ENCODE data around the gene PAK1. TPM values are rescaled to one million over a fixed set of nuclear protein-coding genes. Genes with fewer than 3 reads are reported as not detected.

PAK1 gene
- total and polyA plus RNA-seq, 9 of the 15 experiments (the other 6 are each of a cell fraction or from before 2014, with no cell fraction given), result 0.52 to 11.7 (median 1.9) TPM

DNA sequence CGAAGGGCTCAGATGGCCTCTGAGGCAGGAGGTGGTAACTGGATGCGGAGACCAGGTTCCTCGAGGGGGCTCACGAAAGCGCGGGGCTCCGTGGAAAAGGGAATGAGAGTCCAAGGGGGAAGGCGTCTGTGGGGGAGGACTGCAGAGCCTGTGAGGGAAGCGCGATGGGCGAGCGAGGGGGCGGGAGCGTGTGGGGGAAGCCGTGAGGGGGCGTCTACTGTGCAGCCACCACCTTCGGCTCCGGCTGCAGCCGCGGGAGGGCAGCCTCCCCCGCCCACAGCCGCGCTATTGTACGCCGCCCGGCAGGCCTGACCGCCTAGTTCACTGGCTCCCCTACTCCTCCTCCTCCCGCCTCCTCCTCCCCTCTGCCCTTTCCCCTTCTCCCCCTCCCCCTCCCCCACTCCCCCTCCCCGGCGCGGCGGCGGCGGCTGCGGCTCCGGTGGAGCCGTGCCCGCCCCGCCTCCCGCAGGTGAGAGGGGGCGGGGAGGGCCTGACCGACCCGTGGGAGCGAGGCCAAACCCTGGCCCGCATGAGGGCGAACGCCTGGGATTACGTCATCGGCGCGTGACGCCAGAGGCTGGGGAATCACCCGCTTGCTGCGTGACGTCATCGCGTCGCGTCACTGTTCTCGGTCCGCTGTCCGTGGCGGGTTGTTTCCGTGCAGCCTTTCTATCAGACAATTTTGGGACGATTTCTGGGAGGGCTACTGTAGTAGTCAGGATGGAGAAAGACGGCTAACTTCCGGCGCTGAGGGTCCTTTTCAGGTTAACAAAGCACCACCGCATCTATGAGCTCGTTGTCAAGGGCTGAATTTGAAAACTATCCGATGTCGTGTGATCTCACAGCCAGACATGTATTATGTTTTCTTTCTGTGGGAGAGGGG lies at the start of gene PAK1 (continued):
- TF ChIP-seq, protein P1, sequence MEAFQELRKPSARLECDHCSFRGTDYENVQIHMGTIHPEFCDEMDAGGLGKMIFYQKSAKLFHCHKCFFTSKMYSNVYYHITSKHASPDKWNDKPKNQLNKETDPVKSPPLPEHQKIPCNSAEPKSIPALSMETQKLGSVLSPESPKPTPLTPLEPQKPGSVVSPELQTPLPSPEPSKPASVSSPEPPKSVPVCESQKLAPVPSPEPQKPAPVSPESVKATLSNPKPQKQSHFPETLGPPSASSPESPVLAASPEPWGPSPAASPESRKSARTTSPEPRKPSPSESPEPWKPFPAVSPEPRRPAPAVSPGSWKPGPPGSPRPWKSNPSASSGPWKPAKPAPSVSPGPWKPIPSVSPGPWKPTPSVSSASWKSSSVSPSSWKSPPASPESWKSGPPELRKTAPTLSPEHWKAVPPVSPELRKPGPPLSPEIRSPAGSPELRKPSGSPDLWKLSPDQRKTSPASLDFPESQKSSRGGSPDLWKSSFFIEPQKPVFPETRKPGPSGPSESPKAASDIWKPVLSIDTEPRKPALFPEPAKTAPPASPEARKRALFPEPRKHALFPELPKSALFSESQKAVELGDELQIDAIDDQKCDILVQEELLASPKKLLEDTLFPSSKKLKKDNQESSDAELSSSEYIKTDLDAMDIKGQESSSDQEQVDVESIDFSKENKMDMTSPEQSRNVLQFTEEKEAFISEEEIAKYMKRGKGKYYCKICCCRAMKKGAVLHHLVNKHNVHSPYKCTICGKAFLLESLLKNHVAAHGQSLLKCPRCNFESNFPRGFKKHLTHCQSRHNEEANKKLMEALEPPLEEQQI (IDR thresholded peaks at IDR 0.05), result no peak
- no peak for TF ChIP-seq SAFB (IDR thresholded peaks at IDR 0.05; ENCODE audit: borderline replicate concordance, low read depth, low read length)
- TF ChIP-seq ZNF76 (CRISPR knock-in tag; IDR thresholded peaks at IDR 0.05; ENCODE audit: borderline replicate concordance), result no peak
- TF ChIP-seq, protein P2, sequence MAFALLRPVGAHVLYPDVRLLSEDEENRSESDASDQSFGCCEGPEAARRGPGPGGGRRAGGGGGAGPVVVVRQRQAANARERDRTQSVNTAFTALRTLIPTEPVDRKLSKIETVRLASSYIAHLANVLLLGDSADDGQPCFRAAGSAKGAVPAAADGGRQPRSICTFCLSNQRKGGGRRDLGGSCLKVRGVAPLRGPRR (CRISPR knock-in tag; IDR thresholded peaks at IDR 0.05), result no peak
- TF ChIP-seq, protein P3, sequence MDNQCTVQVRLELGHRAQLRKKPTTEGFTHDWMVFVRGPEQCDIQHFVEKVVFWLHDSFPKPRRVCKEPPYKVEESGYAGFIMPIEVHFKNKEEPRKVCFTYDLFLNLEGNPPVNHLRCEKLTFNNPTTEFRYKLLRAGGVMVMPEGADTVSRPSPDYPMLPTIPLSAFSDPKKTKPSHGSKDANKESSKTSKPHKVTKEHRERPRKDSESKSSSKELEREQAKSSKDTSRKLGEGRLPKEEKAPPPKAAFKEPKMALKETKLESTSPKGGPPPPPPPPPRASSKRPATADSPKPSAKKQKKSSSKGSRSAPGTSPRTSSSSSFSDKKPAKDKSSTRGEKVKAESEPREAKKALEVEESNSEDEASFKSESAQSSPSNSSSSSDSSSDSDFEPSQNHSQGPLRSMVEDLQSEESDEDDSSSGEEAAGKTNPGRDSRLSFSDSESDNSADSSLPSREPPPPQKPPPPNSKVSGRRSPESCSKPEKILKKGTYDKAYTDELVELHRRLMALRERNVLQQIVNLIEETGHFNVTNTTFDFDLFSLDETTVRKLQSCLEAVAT (IDR thresholded peaks at IDR 0.05), result no peak
- peak; percentile 85 for TF ChIP-seq CEBPG (CRISPR knock-in tag; IDR thresholded peaks at IDR 0.05)
- TF ChIP-seq CEBPG (tag; conservative IDR thresholded peaks at IDR 0.05 in 1 of 2, IDR thresholded peaks at IDR 0.05 in 1 of 2), result peak; percentile 95 to 96
- TF ChIP-seq ZNF551 (CRISPR knock-in tag; IDR thresholded peaks at IDR 0.05), result no peak
- no peak for TF ChIP-seq GTF2F1 (IDR thresholded peaks at IDR 0.05; ENCODE audit: low read depth, low read length)
- TF ChIP-seq ERF (CRISPR knock-in tag; IDR thresholded peaks at IDR 0.05), result 0 out of 2 replicates have a peak, but pooled peaks have one; percentile 21
- TF ChIP-seq ZNF324 (CRISPR knock-in tag; IDR thresholded peaks at IDR 0.05), result no peak
- TF ChIP-seq EGR1 (conservative IDR thresholded peaks at IDR 0.05), result peak; percentile 96
- no peak for TF ChIP-seq STAT5B (CRISPR knock-in tag; IDR thresholded peaks at IDR 0.05)
- TF ChIP-seq TAF9B (IDR thresholded peaks at IDR 0.05; ENCODE audit: partially characterized antibody), result peak; percentile 51
- TF ChIP-seq, protein P4, sequence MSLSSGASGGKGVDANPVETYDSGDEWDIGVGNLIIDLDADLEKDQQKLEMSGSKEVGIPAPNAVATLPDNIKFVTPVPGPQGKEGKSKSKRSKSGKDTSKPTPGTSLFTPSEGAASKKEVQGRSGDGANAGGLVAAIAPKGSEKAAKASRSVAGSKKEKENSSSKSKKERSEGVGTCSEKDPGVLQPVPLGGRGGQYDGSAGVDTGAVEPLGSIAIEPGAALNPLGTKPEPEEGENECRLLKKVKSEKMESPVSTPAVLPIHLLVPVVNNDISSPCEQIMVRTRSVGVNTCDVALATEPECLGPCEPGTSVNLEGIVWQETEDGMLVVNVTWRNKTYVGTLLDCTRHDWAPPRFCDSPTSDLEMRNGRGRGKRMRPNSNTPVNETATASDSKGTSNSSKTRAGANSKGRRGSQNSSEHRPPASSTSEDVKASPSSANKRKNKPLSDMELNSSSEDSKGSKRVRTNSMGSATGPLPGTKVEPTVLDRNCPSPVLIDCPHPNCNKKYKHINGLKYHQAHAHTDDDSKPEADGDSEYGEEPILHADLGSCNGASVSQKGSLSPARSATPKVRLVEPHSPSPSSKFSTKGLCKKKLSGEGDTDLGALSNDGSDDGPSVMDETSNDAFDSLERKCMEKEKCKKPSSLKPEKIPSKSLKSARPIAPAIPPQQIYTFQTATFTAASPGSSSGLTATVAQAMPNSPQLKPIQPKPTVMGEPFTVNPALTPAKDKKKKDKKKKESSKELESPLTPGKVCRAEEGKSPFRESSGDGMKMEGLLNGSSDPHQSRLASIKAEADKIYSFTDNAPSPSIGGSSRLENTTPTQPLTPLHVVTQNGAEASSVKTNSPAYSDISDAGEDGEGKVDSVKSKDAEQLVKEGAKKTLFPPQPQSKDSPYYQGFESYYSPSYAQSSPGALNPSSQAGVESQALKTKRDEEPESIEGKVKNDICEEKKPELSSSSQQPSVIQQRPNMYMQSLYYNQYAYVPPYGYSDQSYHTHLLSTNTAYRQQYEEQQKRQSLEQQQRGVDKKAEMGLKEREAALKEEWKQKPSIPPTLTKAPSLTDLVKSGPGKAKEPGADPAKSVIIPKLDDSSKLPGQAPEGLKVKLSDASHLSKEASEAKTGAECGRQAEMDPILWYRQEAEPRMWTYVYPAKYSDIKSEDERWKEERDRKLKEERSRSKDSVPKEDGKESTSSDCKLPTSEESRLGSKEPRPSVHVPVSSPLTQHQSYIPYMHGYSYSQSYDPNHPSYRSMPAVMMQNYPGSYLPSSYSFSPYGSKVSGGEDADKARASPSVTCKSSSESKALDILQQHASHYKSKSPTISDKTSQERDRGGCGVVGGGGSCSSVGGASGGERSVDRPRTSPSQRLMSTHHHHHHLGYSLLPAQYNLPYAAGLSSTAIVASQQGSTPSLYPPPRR (CRISPR knock-in tag; IDR thresholded peaks at IDR 0.05; ENCODE audit: borderline replicate concordance), result no peak
- TF ChIP-seq KDM4B (IDR thresholded peaks at IDR 0.05; ENCODE audit: borderline replicate concordance in 2 of 2, low read depth in 1 of 2), result no peak
- no peak for TF ChIP-seq SMARCB1 (IDR thresholded peaks at IDR 0.05; ENCODE audit: insufficient read length, low read depth)
- TF ChIP-seq MEF2A (IDR thresholded peaks at IDR 0.05; ENCODE audit: control insufficient read depth, low read depth, low read length), result no peak
- TF ChIP-seq LEF1 (IDR thresholded peaks at IDR 0.05), result no peak
